Stimulated activated naive CD8-positive, alpha-beta T cell treated with anti-CD3 and anti-CD28 coated beads, Interleukin-15, amount 100 ng/mL, for 72 hours (primary cell): ENCODE measurements around the gene XXYLT1.

ENCODE experiments used
- ATAC-seq: fragments of 150-1000 bp; cut with Tn5 transposase; 2 replicates; pipeline ENCODE4 v1.10.0; 2021; ENCODE audit warnings: mild to moderate bottlenecking, moderate library complexity
- DNase-seq, 2 donors: peaks; one replicate each; pipeline ENCODE4 v3.0.0; 2021 to 2022
- H3K27ac Mint-ChIP-seq, 2 donors: one replicate each; pipeline ENCODE4 v1.8.0; 2022; ENCODE audit warnings: mild to moderate bottlenecking in 2 of 2, mixed read lengths in 2 of 2, moderate library complexity in 2 of 2
- H3K27me3 Mint-ChIP-seq: one replicate; pipeline ENCODE4 v1.8.0; 2022; ENCODE audit warnings: mixed read lengths
- H3K4me1 Mint-ChIP-seq: one replicate; pipeline ENCODE4 v1.8.0; 2022; ENCODE audit warnings: mild to moderate bottlenecking, mixed read lengths
- H3K4me3 Mint-ChIP-seq, 2 donors: one replicate each; pipeline ENCODE4 v1.8.0; 2022; ENCODE audit warnings: mild to moderate bottlenecking in 2 of 2, mixed read lengths in 2 of 2, moderate library complexity in 1 of 2
- H3K9me3 Mint-ChIP-seq, 2 donors: one replicate each; pipeline ENCODE4 v1.8.0; 2022; ENCODE audit warnings: mixed read lengths in 2 of 2

The XXYLT1 gene

GRCh38 chr3:195142519-195142918 lies 128.4 kb downstream of the XXYLT1 start:
- DNase-seq (no peak), ATAC-seq (no peak)
- Mint-ChIP-seq H3K27me3 (no peaks in the 10 kb centered on the region), H3K4me1 (peaks cover 12% of the 10 kb centered on the region), H3K4me3 (no peak overlapping the region), H3K9me3 (peaks cover 18 to 30% of the 10 kb centered on the region in 2 donors), H3K27ac (no peak overlapping the region)

- ATAC-seq (no peak), DNase-seq (no peak)
- Mint-ChIP-seq H3K27ac (peak overlapping the region in 1 of 2 donors; percentile 56), H3K4me3 (no peak overlapping the region), H3K27me3 (no peaks in the 10 kb centered on the region), H3K9me3 (peaks cover 18 to 30% of the 10 kb centered on the region in 2 donors), H3K4me1 (peaks cover 7% of the 10 kb centered on the region)
Measured at GRCh38 chr3:195140816-195141793, 129.9 kb downstream of the XXYLT1 start.

- Mint-ChIP-seq H3K4me3 (no peak overlapping the region), H3K27me3 (no peaks in the 10 kb centered on the region), H3K4me1 (peaks cover 7% of the 10 kb centered on the region), H3K27ac (no peak overlapping the region), H3K9me3 (peaks cover 18 to 30% of the 10 kb centered on the region in 2 donors)
- ATAC-seq (no peak), DNase-seq (no peak)
Measured at GRCh38 chr3:195140410-195140809, 130.5 kb downstream of the XXYLT1 start.

- Mint-ChIP-seq H3K27ac (no peak overlapping the region), H3K9me3 (peaks cover 18 to 30% of the 10 kb centered on the region in 2 donors)
- ATAC-seq: no peak
Measured at GRCh38 chr3:195139876-195140240, 131.1 kb downstream of the XXYLT1 start.

GRCh38 chr3:195139091-195139875 lies 131.7 kb downstream of the XXYLT1 start:
- Mint-ChIP-seq H3K27ac (no peak overlapping the region), H3K4me1 (no peaks in the 10 kb centered on the region), H3K27me3 (no peaks in the 10 kb centered on the region), H3K9me3 (peaks cover 18 to 30% of the 10 kb centered on the region in 2 donors), H3K4me3 (no peak overlapping the region)
- no peak for DNase-seq
- no peak for ATAC-seq

More at GRCh38 chr3:195139876-195140240, 131.1 kb downstream of the XXYLT1 start:
- H3K4me3 Mint-ChIP-seq: no peak overlapping the region
- no peaks in the 10 kb centered on the region for H3K27me3 Mint-ChIP-seq
- DNase-seq: no peak
- peaks cover 4% of the 10 kb centered on the region for H3K4me1 Mint-ChIP-seq

- Mint-ChIP-seq H3K4me1 (no peaks in the 10 kb centered on the region), H3K27me3 (no peaks in the 10 kb centered on the region), H3K4me3 (no peak overlapping the region), H3K27ac (peak overlapping the region in 1 of 2 donors; percentile 30), H3K9me3 (peaks cover 18 to 29% of the 10 kb centered on the region in 2 donors)
- no peak for ATAC-seq
- DNase-seq: no peak
Measured at GRCh38 chr3:195137638-195138588, 133.0 kb downstream of the XXYLT1 start.

GRCh38 chr3:195135917-195136316 lies 135.0 kb downstream of the XXYLT1 start:
- Mint-ChIP-seq H3K27me3 (no peaks in the 10 kb centered on the region), H3K27ac (peak overlapping the region in 1 of 2 donors; percentile 72), H3K4me1 (peaks cover 6% of the 10 kb centered on the region), H3K9me3 (peaks cover 8 to 9% of the 10 kb centered on the region in 2 donors), H3K4me3 (no peak overlapping the region)
- DNase-seq: no peak
- no peak for ATAC-seq

GRCh38 chr3:195134431-195134830 lies 136.5 kb downstream of the XXYLT1 start:
- peaks cover 21% of the 10 kb centered on the region for H3K4me1 Mint-ChIP-seq
- DNase-seq (no peak), ATAC-seq (no peak)
- no peaks in the 10 kb centered on the region for H3K9me3 Mint-ChIP-seq
- H3K27ac Mint-ChIP-seq: no peak overlapping the region
- no peak overlapping the region for H3K4me3 Mint-ChIP-seq
- no peaks in the 10 kb centered on the region for H3K27me3 Mint-ChIP-seq

- H3K4me3 Mint-ChIP-seq: no peak overlapping the region
- H3K4me1 Mint-ChIP-seq: peaks cover 30% of the 10 kb centered on the region
- no peak for ATAC-seq
- H3K27ac Mint-ChIP-seq: no peak overlapping the region
- no peaks in the 10 kb centered on the region for H3K9me3 Mint-ChIP-seq
- DNase-seq: no peak
- no peaks in the 10 kb centered on the region for H3K27me3 Mint-ChIP-seq
Measured at GRCh38 chr3:195133462-195133861, 137.5 kb downstream of the XXYLT1 start.

GRCh38 chr3:195133013-195133412 lies 137.9 kb downstream of the XXYLT1 start:
- Mint-ChIP-seq H3K4me1 (peaks cover 35% of the 10 kb centered on the region), H3K27ac (peak overlapping the region in 1 of 2 donors; percentile 34), H3K27me3 (no peaks in the 10 kb centered on the region), H3K4me3 (no peak overlapping the region), H3K9me3 (no peaks in the 10 kb centered on the region)
- DNase-seq (no peak), ATAC-seq (no peak)

GRCh38 chr3:195131176-195131575 lies 139.8 kb downstream of the XXYLT1 start:
- Mint-ChIP-seq H3K9me3 (no peaks in the 10 kb centered on the region), H3K27ac (no peak overlapping the region), H3K4me1 (peaks cover 46% of the 10 kb centered on the region), H3K4me3 (peak overlapping the region in 1 of 2 donors; percentile 4), H3K27me3 (no peaks in the 10 kb centered on the region)
- DNase-seq (no peak), ATAC-seq (no peak)

- peak; percentile 58 to 78 for DNase-seq
- ATAC-seq: peak; percentile 90
- Mint-ChIP-seq H3K4me1 (peaks cover 53% of the 10 kb centered on the region), H3K4me3 (peak overlapping the region; percentile 76 to 77), H3K27ac (peak overlapping the region; percentile 98 to 99), H3K9me3 (no peaks in the 10 kb centered on the region), H3K27me3 (no peaks in the 10 kb centered on the region)
Measured at GRCh38 chr3:195129644-195130492, 141.1 kb downstream of the XXYLT1 start.

GRCh38 chr3:195129072-195129643 lies 141.8 kb downstream of the XXYLT1 start:
- H3K4me1 Mint-ChIP-seq: peaks cover 53% of the 10 kb centered on the region
- ATAC-seq (no peak), DNase-seq (peak in 1 of 2 donors; percentile 18)
- H3K9me3 Mint-ChIP-seq: no peaks in the 10 kb centered on the region
- H3K27me3 Mint-ChIP-seq: no peaks in the 10 kb centered on the region
- H3K27ac Mint-ChIP-seq: peak overlapping the region; percentile 98 to 99
- H3K4me3 Mint-ChIP-seq: peak overlapping the region; percentile 76 to 77
